ENCODE measurements around the gene PARVB. TPM values are rescaled to one million over a fixed set of nuclear protein-coding genes. Genes with fewer than 3 reads are reported as not detected.

PARVB gene
- total RNA-seq, 4 donors from 2014 or later = 33.5 to 73.5 (median 41.5) TPM

DNA sequence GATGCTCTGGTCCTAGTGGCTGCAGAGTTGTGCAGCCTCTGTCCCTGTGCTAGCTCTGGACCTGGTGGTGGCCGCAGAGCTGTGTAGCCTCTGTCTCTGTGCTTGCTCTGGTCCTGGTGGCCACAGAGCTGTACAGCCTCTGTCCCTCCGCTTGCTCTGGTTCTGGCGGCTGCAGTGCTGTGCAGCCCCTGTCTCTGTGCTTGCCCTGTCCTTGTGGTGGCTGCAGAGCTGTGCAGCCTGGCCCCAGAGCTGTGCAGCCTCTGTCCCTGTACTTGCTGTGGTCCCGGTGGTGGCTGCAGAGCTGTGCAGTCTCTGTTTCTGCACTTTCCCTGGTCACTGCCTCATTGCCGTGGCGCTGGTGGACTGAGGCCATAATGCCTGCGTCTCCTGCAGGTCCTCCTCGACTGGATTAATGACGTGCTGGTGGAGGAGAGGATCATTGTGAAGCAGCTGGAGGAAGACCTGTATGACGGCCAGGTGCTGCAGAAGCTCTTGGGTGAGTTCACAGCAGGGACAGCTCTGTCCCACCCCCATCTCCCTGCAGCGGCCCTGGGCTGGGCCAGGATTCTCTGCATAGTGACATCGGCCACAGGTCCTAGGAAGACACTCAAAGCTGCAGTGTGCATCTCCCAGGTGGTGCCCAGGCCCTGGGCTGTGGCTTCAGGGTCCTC lies 94.7 kb downstream of the PARVB start:
- 76 to 82% methylated on average over 11 to 12 of the region's 12 CpGs for WGBS, 2 donors
- no peak for DNase-seq (ENCODE audit: low spot score in 2 of 2)
- Histone ChIP-seq H3K4me3 (no peak overlapping the region), H3K9me3 (no peaks in the 10 kb centered on the region), H3K27me3 (no peaks in the 10 kb centered on the region), H3K36me3 (peaks cover 0 to 23% (median 0%) of the 10 kb centered on the region in 3 donors), H3K27ac (no peak overlapping the region), H3K4me1 (no peaks in the 10 kb centered on the region)
- TF ChIP-seq EP300 (IDR thresholded peaks at IDR 0.05) = no peak
- no peak for TF ChIP-seq POLR2A (IDR thresholded peaks at IDR 0.05)
- TF ChIP-seq, protein P1, sequence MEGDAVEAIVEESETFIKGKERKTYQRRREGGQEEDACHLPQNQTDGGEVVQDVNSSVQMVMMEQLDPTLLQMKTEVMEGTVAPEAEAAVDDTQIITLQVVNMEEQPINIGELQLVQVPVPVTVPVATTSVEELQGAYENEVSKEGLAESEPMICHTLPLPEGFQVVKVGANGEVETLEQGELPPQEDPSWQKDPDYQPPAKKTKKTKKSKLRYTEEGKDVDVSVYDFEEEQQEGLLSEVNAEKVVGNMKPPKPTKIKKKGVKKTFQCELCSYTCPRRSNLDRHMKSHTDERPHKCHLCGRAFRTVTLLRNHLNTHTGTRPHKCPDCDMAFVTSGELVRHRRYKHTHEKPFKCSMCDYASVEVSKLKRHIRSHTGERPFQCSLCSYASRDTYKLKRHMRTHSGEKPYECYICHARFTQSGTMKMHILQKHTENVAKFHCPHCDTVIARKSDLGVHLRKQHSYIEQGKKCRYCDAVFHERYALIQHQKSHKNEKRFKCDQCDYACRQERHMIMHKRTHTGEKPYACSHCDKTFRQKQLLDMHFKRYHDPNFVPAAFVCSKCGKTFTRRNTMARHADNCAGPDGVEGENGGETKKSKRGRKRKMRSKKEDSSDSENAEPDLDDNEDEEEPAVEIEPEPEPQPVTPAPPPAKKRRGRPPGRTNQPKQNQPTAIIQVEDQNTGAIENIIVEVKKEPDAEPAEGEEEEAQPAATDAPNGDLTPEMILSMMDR (IDR thresholded peaks at IDR 0.05) = no peak

DNA sequence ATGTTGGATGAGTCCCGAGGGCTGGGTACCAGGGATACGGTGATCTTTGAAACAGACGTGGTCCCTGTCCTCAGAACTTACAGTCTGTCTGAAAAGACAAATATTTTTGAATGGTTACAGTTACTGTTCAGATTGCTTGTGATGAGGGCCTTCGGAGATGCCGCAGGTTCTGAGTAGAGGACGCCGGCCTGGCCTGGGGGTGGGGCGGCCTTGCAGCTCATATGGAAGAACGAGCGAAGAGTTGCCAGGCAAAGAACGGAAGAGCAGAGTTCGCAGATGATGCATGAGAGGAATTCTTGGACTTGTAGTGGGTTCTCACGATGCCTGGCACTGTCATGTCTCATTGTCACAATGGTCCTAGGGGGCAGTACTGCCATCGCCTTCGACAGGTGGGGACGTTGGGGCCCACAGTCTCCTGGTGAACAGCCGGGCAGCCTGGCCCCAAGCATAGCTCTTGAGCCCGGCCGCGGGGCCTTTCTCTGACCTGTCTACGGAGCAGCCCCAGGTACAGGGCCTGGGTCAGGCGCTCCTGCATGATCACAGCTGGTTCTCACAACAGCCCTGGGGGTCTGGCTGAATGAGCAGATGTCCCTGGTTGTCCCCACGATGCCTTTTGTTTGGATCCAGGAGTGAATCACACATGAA lies 95.7 kb downstream of the PARVB start:
- TF ChIP-seq EP300 (IDR thresholded peaks at IDR 0.05) = no peak
- no peak for TF ChIP-seq POLR2A (IDR thresholded peaks at IDR 0.05)
- TF ChIP-seq, protein P1 (IDR thresholded peaks at IDR 0.05) = no peak
- H3K4me1 ChIP-seq = no peaks in the 10 kb centered on the region
- no peak for DNase-seq (ENCODE audit: low spot score in 2 of 2)
- no peaks in the 10 kb centered on the region for H3K27me3 ChIP-seq
- H3K27ac ChIP-seq = no peak overlapping the region
- no peak overlapping the region for H3K4me3 ChIP-seq
- H3K36me3 ChIP-seq = peaks cover 0 to 23% (median 0%) of the 10 kb centered on the region in 3 donors
- WGBS, 2 donors = 84 to 85% methylated on average over 20 to 23 of the region's 23 CpGs
- H3K9me3 ChIP-seq = no peaks in the 10 kb centered on the region

DNA sequence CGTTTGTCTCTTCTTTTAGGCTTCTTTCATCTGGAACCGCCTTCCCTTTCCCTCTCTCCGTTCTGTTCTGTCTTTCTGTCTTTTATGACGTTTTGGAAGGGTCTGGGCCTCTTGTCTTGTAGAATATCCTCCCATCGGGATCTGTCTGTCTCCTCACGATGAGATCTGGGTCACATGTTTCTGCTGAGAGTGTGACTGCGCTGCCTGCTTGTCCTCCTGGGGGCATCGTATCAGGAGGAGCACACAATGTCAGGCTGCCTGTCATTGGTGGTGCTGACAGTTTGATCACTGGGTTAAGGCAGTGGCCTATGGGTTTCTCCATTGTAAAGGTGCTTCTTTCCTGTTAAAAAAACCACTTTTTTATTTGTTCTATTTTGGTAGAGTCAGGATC lies 96.2 kb downstream of the PARVB start:
- Histone ChIP-seq H3K4me3 (no peak overlapping the region), H3K36me3 (peaks cover 0 to 23% (median 0%) of the 10 kb centered on the region in 3 donors), H3K4me1 (no peaks in the 10 kb centered on the region), H3K9me3 (peaks cover 0 to 2% (median 0%) of the 10 kb centered on the region in 4 donors), H3K27me3 (no peaks in the 10 kb centered on the region), H3K27ac (no peak overlapping the region)
- TF ChIP-seq POLR2A (IDR thresholded peaks at IDR 0.05) = no peak
- TF ChIP-seq EP300 (IDR thresholded peaks at IDR 0.05) = no peak
- TF ChIP-seq, protein P1 (IDR thresholded peaks at IDR 0.05) = no peak
- WGBS, 2 donors = 80 to 81% methylated on average over 8 of the region's 8 CpGs
- no peak for DNase-seq (ENCODE audit: low spot score in 2 of 2)

DNA sequence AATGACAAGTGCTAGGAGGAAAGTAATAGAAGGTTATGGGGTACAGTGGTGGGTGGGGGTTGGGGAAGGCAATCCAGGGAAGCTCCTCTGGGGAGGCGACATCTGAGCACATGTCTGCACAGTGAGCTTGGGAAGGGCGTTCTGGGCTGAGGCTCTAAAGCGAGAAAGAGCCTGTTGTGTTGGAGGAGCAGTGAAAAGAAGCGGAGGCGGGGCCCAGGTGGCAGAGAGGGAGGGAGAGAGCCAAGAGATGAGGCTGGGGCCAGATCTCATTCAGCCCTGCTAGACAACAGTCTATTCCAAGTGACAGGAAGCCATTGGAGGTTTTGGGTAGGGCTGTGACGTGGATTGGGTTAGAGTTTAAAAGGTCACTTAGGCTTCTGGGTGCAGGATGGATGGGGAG lies 101.3 kb downstream of the PARVB start:
- Histone ChIP-seq H3K4me3 (no peak overlapping the region), H3K36me3 (peaks cover 0 to 6% (median 0%) of the 10 kb centered on the region in 3 donors), H3K9me3 (peaks cover 0 to 24% (median 0%) of the 10 kb centered on the region in 4 donors), H3K27ac (no peak overlapping the region), H3K4me1 (peaks cover 0 to 10% (median 0%) of the 10 kb centered on the region in 4 donors), H3K27me3 (no peaks in the 10 kb centered on the region)
- DNase-seq (ENCODE audit: low spot score in 2 of 2) = no peak
- TF ChIP-seq POLR2A (IDR thresholded peaks at IDR 0.05) = no peak
- WGBS, 2 donors = 69 to 75% methylated on average over 6 of the region's 6 CpGs

DNA sequence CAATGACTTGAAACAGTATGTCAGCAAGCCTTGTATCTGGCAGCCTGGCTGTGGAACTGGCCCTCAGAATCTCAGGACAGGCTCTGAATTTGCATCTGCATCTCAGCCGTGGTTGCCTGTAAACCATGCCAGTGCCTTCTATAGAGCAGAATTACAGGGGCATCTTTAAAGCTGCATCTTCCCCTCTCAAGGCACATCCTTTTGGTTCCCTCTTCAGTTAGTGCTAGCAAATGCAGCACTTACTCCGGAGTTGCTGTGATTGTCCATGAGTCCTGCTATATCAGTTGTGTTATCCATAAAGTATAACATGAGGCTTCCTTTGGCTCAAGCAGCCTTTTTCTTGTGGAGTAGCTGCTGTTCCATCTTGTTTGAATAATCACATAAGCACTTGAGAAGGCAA lies 102.7 kb downstream of the PARVB start:
- TF ChIP-seq, protein P1 (IDR thresholded peaks at IDR 0.05) = no peak
- TF ChIP-seq EP300 (IDR thresholded peaks at IDR 0.05) (no peak), POLR2A (IDR thresholded peaks at IDR 0.05) (no peak)
- Histone ChIP-seq H3K4me3 (no peak overlapping the region), H3K4me1 (peaks cover 0 to 10% (median 0%) of the 10 kb centered on the region in 4 donors), H3K36me3 (no peaks in the 10 kb centered on the region), H3K27me3 (no peaks in the 10 kb centered on the region), H3K27ac (no peak overlapping the region), H3K9me3 (peaks cover 0 to 24% (median 0%) of the 10 kb centered on the region in 4 donors)
- DNase-seq (ENCODE audit: low spot score in 2 of 2) = no peak
- WGBS, 2 donors = 89 to 96% methylated on average over 2 of the region's 2 CpGs
